Measurements from ENCODE around the gene CCDC85B. TPM values are rescaled to one million over a fixed set of nuclear protein-coding genes. Genes with fewer than 3 reads are reported as not detected.

Gene CCDC85B
- total RNA-seq, 1 experiment from 2014 or later = 85.4 TPM

DNA sequence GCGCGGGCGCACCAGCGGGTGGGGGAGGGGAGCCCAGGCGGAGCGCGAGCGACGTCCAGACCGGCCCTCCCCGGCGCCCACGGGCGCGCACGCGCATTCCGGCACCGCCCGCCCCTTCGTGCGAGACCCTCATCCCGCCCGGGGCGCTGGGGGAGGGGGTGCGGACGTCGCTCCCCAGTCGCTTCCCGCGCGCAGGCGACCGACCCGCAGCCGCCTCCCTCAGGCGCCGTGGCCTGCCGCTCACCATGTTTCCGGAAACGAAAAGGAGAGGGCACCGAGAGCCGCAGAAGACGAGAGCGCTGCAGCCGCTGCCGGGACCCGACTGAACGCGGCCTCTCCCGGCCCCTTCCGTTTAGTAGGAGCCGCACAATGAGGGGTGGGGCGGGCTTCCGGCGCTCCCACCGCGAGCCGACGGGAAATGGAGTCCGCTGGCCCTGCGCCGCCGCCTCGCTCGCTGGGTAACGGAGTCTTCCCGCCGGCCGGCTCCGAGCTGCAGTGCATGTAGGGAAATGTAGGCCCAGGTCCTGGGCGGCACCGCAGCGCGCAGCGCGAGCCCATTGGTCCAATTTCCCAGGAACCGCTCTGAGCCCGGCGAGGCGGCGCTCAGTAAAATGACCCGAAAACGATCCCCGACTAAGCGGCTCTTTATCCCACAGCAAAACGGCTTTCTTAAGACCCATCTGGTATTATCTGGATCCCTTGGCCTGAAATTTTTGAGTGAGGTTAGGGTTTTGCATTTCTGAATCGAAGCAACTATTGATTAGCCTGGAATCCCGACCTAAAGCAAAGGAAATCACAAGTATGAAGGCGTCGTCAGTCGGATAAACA is 32.4 kb upstream of the CCDC85B start, which contains the start of gene CFL1:
Gene CFL1 (minus strand): TSS at position 328 of the 828 bp plus-strand sequence. CDS start 81 bp downstream, at position 247.
- peak; percentile 89 for DNase-seq (ENCODE audit: low read depth, low spot score)
- intact Hi-C loops (cut with micrococcal nuclease; ENCODE audit: unreplicated experiment) = loop anchor here (10.0 kb wide), 1 partner anchor 303 kb away; the partner anchor contains the start of gene LTBP3
- Histone ChIP-seq H3K27ac (ENCODE audit: low read length) (peak within 1 kb of the TSS; percentile 98), H3K9me3 (ENCODE audit: control insufficient read depth, insufficient read depth, low read depth, low read length) (no peaks in the 10 kb centered on the region), H3K36me3 (ENCODE audit: control insufficient read depth, insufficient read depth, low read length) (peaks cover 28% of the 10 kb centered on the region), H3K4me3 (ENCODE audit: low read depth in 2 of 2, low read length in 2 of 2) (peak within 1 kb of the TSS; percentile 94 to 99), H3K27me3 (ENCODE audit: control insufficient read depth, insufficient read depth, low read length) (no peaks in the 10 kb centered on the region), H3K4me1 (ENCODE audit: control insufficient read depth, insufficient read depth, low read length) (peaks cover 56% of the 10 kb centered on the region)
- ChIA-PET CTCF (interaction anchor here (3.3 kb wide), 1 partner anchor 27 kb away, joined by 14 read pairs; no protein-coding TSS in a partner anchor), POLR2A (interaction anchor here (0.6 to 0.7 kb wide), 4 partner anchors 16 to 1563 kb away, joined by 3 to 26 read pairs (median 8); no protein-coding TSS in a partner anchor)
- peak; percentile 73 for ATAC-seq
- in situ Hi-C loops (cut with HindIII; ENCODE audit: low pct_unique_long_range_greater_than_20kb, low sequenced_read_pairs) = no loop called here
- BruUV-seq (replicated peaks) = no TSS peak
- TF ChIP-seq SIN3A (IDR thresholded peaks at IDR 0.05; ENCODE audit: borderline replicate concordance, insufficient read depth, low read depth, low read length) (peak; percentile 96; the same call in 1 of the 2 replicates), TCF7L2 (IDR thresholded peaks at IDR 0.05; ENCODE audit: low read depth, low read length) (peak; percentile 54; the same call in 1 of the 2 replicates), CTCF (IDR thresholded peaks at IDR 0.05) (no peak), POLR2AphosphoS5 (IDR thresholded peaks at IDR 0.05; ENCODE audit: low read depth, low read length) (peak; percentile 99)

- TF ChIP-seq, protein P1, sequence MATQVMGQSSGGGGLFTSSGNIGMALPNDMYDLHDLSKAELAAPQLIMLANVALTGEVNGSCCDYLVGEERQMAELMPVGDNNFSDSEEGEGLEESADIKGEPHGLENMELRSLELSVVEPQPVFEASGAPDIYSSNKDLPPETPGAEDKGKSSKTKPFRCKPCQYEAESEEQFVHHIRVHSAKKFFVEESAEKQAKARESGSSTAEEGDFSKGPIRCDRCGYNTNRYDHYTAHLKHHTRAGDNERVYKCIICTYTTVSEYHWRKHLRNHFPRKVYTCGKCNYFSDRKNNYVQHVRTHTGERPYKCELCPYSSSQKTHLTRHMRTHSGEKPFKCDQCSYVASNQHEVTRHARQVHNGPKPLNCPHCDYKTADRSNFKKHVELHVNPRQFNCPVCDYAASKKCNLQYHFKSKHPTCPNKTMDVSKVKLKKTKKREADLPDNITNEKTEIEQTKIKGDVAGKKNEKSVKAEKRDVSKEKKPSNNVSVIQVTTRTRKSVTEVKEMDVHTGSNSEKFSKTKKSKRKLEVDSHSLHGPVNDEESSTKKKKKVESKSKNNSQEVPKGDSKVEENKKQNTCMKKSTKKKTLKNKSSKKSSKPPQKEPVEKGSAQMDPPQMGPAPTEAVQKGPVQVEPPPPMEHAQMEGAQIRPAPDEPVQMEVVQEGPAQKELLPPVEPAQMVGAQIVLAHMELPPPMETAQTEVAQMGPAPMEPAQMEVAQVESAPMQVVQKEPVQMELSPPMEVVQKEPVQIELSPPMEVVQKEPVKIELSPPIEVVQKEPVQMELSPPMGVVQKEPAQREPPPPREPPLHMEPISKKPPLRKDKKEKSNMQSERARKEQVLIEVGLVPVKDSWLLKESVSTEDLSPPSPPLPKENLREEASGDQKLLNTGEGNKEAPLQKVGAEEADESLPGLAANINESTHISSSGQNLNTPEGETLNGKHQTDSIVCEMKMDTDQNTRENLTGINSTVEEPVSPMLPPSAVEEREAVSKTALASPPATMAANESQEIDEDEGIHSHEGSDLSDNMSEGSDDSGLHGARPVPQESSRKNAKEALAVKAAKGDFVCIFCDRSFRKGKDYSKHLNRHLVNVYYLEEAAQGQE (IDR thresholded peaks at IDR 0.05; ENCODE audit: insufficient read depth in 1 of 2, low read depth in 2 of 2, low read length in 1 of 2) = no peak
- TF ChIP-seq CTCF (IDR thresholded peaks at IDR 0.05) (no peak), TCF7L2 (IDR thresholded peaks at IDR 0.05; ENCODE audit: low read depth, low read length) (no peak), POLR2AphosphoS5 (IDR thresholded peaks at IDR 0.05; ENCODE audit: low read depth, low read length) (no peak)
- no TSS peak for BruUV-seq (replicated peaks)
- in situ Hi-C loops (cut with HindIII; ENCODE audit: low pct_unique_long_range_greater_than_20kb, low sequenced_read_pairs) = no loop called here
- Histone ChIP-seq H3K4me3 (ENCODE audit: low read depth in 2 of 2, low read length in 2 of 2) (peak overlapping the region; percentile 85 to 99), H3K9me3 (ENCODE audit: control insufficient read depth, insufficient read depth, low read depth, low read length) (no peaks in the 10 kb centered on the region), H3K27ac (ENCODE audit: low read length) (peak overlapping the region; percentile 98), H3K27me3 (ENCODE audit: control insufficient read depth, insufficient read depth, low read length) (no peaks in the 10 kb centered on the region), H3K4me1 (ENCODE audit: control insufficient read depth, insufficient read depth, low read length) (peaks cover 51% of the 10 kb centered on the region), H3K36me3 (ENCODE audit: control insufficient read depth, insufficient read depth, low read length) (peaks cover 27% of the 10 kb centered on the region)
- ATAC-seq (no peak), DNase-seq (ENCODE audit: low read depth, low spot score) (peak; percentile 64)
- ChIA-PET POLR2A (interaction anchor here (0.6 to 1.6 kb wide), 6 partner anchors 15 to 1563 kb away, joined by 3 to 26 read pairs (median 6); partner anchors contain the start of gene SF3B2), CTCF (interaction anchor here (0.5 to 3.3 kb wide), 3 partner anchors 26 to 152 kb away, joined by 3 to 14 read pairs (median 5); no protein-coding TSS in a partner anchor)
- intact Hi-C loops (cut with micrococcal nuclease; ENCODE audit: unreplicated experiment) = loop anchor here (10.0 kb wide), 1 partner anchor 304 kb away; the partner anchor contains the start of gene LTBP3
These were observed 31.8 kb upstream of the CCDC85B start for GRCh38 chr11:65858681-65859087.

All from Panc1 (cell line).